DMS114 treated with DMSO at 0.1 percent for 48 hours (cell line): ENCODE measurements around the gene INTS15.

Experiments used
- DNase-seq: peaks from one replicate; lab custom pipeline; 2025; ENCODE audit not compliant: unreplicated experiment; lab: John Stamatoyannopoulos, UW

INTS15 gene

GRCh38 chr7:6589829-6590644 lies at the start of gene INTS15:
Gene INTS15, plus strand, starts transcription at chr7:6590021. Its CDS starts 263 bp downstream, at chr7:6590284.
- peak; percentile 59 for DNase-seq

- no peak for DNase-seq
Measured at GRCh38 chr7:6542368-6542767, 47.5 kb upstream of the INTS15 start.

- DNase-seq, result no peak
Measured at GRCh38 chr7:6545398-6546126, 44.3 kb upstream of the INTS15 start.

- DNase-seq, result peak; percentile 12
Measured at GRCh38 chr7:6546498-6547251, 43.1 kb upstream of the INTS15 start.

GRCh38 chr7:6547400-6547799 lies 42.4 kb upstream of the INTS15 start:
- no peak for DNase-seq

GRCh38 chr7:6551016-6551511 lies 38.8 kb upstream of the INTS15 start, which contains the start of gene GRID2IP:
Gene GRID2IP, minus strand, starts transcription at chr7:6551461. Its CDS starts 25 bp downstream, at chr7:6551436.
- DNase-seq, result no peak

GRCh38 chr7:6553448-6554044 lies 36.3 kb upstream of the INTS15 start:
- no peak for DNase-seq

- no peak for DNase-seq
Measured at GRCh38 chr7:6554848-6555247, 35.0 kb upstream of the INTS15 start.

GRCh38 chr7:6556196-6556595 lies 33.6 kb upstream of the INTS15 start:
- no peak for DNase-seq

GRCh38 chr7:6558837-6559236 lies 31.0 kb upstream of the INTS15 start:
- DNase-seq, result peak; percentile 79

- no peak for DNase-seq
Measured at GRCh38 chr7:6559896-6560295, 29.9 kb upstream of the INTS15 start.

GRCh38 chr7:6562106-6562505 lies 27.7 kb upstream of the INTS15 start:
- DNase-seq, result no peak

- no peak for DNase-seq
Measured at GRCh38 chr7:6563936-6564770, 25.7 kb upstream of the INTS15 start.

- no peak for DNase-seq
Measured at GRCh38 chr7:6565655-6566054, 24.2 kb upstream of the INTS15 start.

- DNase-seq, result no peak
Measured at GRCh38 chr7:6567886-6568285, 21.9 kb upstream of the INTS15 start.

GRCh38 chr7:6571160-6571779 lies 18.6 kb upstream of the INTS15 start:
- no peak for DNase-seq

- DNase-seq, result no peak
Measured at GRCh38 chr7:6575281-6576023, 14.4 kb upstream of the INTS15 start.

- no peak for DNase-seq
Measured at GRCh38 chr7:6576024-6576866, 13.6 kb upstream of the INTS15 start.
